Erythroblast (primary cell): Measurements from ENCODE around the gene LRRC59.

Experiments
- GATA1 ChIP-seq: IDR thresholded peaks from 2 replicates; pipeline ENCODE4 v1.6.1; 2011; ENCODE audit warnings: low read depth, mild to moderate bottlenecking, control low read depth, low read length, moderate library complexity
- POLR2A ChIP-seq: IDR thresholded peaks from 2 replicates; pipeline ENCODE4 v1.6.1; 2011; ENCODE audit warnings: mild to moderate bottlenecking, low read length

- TF ChIP-seq POLR2A (no peak), GATA1 (no peak)
These were observed 10.6 kb upstream of the LRRC59 start for GRCh38 chr17:50407921-50408320.
